DMS 273 (cell line): ENCODE data around the gene ZNF735.
"Not testable (repeated sequence)": the region's sequence is repeated elsewhere in the genome, so short reads cannot be mapped to it uniquely, and the experiment has no call there.

Source experiments
- DNase-seq: peaks from one replicate; lab custom pipeline; 2025; ENCODE audit not compliant: unreplicated experiment; lab: John Stamatoyannopoulos, UW

ZNF735 gene

DNA sequence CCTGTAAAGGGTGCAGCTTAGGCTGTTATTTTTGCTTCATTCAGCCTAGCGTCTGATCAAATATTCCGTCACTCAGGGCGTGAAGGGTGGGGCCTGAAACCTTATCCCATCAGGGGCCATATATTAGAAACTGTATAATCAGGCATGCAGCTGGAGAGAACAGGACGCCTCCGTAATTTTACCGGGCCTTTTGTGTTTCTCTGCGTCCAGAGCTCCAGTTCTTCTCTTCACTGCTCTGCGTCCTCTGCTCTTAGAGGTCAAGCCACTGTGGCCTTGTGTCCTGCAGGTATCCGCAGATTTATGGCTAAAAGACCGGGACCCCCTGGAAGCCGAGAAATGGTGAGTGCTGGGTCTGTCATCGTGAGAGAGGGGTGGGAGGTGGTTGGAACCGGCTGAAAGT lies at the start of gene ZNF735:
ZNF735 (plus strand) TSS at position 301 of the 400 bp plus-strand sequence; CDS start at position 301, 0 bp downstream.
- DNase-seq = no peak

DNA sequence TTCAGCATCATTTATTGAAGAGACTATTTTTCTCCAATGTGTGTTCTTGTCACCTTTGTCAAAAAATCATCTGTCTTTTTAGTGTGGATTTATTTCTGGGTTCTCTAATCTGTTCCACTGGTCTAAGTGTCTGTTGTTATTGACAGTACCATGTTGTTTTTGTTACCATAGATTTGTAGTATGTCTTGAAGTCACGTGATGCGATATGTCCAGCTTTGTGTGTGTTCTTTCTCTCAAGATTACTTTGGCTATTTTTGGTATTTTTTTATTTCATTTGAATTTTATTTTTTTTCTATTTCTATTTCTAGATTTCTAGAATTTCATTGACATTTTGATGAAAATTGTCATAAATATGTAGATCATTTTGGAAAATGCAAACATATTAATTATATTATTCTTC lies 36.0 kb upstream of the ZNF735 start:
- not testable (repeated sequence) for DNase-seq

DNA sequence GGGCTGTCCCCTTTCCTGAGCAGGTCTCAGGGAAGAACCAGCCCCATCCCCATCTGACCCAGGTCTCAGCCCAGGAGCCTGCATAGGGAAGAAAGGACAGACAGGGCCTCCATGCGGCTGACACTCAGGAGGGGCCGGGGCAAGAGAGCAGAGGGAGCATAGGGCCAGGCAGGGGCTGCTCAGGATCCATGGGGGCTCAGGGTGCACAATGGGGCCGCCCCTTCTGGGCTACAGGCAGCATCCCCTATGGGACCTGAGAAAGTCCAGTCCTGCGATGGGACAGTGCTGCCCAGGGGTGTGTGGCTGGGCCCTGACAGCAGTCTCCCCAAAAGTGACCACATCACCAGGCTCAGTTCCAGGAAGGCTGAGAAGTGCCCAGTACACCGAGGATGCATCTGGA lies 32.7 kb upstream of the ZNF735 start:
- no peak for DNase-seq

DNA sequence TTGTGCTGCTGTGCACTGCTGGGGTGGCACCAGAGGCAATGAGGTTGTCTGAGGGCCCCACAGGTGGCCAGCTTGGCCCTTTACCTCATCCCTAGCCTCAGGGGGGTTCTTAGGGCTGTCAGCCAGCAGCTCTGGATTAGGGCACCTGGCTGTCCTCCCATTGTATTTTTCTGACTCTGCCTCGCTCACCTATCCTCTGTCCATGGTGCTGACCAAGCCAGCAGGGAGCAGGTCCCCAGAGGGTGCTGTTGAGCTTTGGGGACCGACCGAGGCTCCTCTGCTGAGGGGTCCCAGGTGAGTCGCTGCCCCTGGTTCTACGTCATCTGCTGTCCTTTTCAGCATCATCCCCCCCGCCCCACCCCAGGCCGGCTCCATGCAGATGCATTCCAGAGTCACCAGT lies 32.1 kb upstream of the ZNF735 start:
- no peak for DNase-seq

DNA sequence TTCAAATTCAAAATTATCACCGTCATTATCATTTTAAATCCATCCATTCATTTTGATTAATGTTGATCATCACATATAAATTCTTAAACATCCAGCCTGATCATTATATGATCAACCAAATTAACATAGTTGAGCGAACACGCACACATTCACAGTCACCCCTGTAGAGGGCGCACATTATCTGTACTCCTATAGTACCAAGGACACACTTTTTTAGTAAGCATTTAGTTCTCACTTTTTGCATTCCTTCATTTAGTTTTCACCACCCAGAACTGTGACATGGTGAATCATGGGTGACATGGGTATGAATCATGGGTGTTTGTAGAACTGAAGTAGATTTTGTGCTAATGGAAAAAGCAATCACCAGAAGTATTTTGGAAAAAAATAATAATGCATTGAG lies 26.0 kb upstream of the ZNF735 start:
- peak; percentile 64 for DNase-seq

DNA sequence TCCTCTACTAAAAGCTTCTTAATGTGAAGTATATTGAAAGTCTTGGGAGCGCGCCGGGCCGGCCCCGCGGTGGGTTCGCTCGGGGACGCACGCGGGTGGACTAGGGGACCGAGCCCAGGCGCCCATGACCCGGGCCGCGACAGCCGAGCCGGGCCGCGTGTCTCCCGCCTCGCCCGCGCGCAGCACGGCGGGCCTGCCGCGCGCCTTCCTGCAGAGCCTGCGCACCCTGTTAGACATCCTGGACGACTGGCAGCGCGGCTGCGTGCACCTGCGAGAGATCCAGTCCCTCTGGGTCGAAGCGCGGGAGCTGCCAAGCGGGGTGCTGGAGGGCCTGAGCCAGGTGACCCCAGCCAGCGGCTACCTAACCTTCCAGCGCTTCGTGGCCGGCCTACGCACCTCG lies 25.4 kb upstream of the ZNF735 start:
- no peak for DNase-seq

DNA sequence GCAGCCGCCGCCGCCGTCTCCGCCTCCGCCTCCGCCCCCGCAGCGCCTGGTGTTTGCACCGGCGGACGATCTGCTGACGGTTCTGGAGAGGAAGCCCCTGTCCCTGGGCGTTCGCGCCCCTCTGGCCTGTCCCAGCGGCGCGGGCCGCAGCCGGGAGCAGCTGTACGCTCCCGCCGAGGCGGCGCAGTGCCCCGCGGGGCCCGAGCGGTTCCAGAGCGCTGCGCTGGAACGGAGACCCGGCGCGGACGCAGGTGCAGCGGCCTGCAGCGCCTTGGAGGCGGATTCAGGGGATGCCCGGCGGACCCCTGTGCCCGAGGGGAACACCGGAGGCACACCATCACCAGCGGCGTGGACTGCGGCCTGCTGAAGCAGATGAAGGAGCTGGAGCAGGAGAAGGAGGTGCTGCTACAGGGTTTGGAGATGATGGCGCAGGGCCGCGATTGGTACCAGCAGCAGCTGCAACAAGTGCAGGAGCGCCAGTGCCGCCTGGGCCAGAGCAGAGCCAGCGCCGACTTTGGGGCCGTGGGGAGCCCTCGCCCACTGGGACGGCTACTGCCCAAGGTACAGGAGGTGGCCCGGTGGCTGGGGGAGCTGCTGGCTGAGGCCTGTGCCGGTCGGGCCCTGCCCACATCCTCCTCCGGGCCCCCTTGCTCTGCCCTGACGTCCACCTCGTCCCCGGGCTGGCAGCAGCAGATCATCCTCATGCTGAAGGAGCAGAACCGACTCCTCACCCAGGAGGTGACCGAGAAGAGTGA lies 24.8 kb upstream of the ZNF735 start:
- DNase-seq = no peak

DNA sequence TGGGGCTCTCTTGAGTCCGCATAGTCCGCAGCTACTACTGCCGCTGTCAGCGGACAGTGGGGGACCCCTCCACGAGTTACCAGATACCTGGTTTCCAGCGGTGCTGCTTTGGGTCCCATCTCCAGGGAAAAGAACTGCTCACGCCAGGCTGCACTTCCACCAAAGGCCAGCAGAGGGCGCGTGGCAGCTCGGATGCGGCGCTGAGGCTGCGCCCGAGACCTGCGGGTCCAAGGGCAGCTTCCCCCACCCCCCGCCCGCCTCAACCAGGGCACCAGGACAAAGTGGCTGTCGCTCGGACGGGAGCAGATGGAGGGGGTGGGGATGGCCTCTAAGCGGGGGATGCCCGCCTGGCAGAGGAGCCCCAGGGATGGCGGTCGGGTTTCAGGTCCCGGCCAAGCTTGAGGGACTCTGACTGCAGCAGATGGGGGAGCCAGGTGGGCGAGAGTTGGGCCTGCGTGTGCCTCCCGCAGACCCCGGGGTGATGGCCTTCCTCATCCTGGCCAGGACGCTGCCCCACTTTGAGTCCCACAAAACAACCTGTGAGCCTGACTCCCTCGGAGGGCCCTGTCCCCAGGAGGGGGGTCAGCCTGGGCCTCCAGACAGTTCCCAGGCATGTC lies 23.8 kb upstream of the ZNF735 start:
- peak; percentile 75 for DNase-seq

DNA sequence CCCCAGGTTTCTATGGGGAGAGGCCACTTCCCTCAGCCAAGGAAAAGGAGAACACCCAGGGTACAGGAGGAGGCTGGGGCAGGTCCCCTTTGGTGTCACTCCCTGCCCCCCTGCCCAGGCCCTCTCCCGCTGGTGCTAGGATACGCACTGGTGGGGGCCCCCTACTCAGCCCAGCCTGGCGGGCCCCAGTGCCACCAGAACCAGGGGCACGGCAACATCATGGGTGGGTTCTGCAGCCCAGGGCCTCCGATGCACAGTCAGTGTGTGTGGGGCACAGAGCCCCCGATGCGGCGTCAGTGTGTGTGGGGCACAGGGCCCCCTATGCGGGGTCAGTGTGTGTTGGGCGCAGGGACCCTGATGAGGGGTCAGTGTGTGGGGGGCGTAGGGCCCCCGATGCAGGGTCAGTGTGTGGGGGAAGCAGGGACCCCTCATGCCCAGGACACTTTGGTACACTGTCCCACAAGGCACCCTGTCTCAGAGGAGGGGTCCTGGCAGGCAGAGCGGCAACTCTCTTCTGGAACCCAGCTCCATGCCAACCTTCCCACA lies 23.1 kb upstream of the ZNF735 start:
- no peak for DNase-seq

DNA sequence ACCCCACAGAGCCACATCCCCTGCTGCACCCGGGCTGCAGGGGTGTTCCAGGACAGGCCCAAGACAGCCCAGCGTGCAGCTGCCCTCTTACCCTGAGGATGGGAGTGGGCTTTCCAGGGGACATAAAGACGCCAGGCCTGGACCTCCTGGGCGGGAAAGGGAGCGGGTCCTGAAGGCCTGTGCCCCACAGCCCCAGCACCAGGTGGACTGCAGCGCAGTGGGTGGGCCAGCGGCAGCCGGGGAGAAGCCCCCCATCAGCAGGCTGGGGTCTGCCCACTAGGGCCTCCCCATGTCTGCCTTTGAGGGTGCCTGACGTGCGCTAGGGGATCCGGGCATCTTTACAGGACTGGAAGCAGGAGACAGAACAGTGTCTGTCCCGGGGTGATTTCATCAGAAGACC lies 22.6 kb upstream of the ZNF735 start:
- DNase-seq = no peak

DNA sequence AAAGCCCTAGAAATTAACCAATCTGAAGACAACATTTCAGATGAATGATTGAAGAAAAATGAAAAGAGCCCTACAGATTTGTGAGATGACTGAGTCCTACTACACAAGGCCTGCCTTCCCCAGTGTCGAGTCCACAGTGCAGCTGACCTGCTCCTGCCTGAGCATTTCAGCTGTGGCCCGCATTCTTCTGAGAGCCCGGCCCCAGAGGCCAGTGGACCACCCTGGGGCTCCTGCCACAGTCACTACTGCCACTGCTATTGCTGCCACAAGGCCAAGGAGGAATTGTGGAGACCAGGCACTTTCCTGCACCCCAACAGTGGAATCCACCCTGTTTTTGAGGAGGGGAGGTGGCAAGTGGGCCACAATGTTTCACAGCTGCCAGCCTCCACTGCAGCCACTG lies 19.6 kb upstream of the ZNF735 start:
- no peak for DNase-seq

DNA sequence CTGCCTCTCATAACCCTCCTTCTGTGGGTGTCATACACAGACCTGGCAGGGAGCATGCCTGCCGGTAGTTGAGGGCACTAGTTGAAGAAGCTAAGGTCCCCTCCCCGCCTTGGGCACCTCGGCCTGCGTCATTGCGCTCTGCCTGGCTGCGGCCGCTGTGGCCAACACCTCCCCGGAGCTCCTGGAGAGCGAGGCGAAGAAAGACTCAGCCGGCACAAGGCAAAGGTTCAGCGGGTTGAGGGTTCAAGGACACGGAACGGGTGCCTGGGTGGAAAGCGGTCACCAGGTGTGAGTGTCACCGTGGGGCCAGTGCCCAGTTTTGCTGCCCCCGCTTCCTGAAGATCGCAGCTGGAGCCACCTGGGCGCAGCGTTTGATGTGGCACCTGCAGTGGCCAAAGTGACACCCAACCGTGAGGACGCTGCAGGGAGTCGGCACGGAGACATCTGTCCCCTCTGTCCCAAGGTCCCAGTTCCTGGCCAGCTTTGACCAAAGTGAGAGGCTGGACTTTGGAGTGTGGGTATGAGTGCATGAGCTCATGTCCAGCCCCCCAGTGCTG lies 14.8 kb upstream of the ZNF735 start:
- no peak for DNase-seq

DNA sequence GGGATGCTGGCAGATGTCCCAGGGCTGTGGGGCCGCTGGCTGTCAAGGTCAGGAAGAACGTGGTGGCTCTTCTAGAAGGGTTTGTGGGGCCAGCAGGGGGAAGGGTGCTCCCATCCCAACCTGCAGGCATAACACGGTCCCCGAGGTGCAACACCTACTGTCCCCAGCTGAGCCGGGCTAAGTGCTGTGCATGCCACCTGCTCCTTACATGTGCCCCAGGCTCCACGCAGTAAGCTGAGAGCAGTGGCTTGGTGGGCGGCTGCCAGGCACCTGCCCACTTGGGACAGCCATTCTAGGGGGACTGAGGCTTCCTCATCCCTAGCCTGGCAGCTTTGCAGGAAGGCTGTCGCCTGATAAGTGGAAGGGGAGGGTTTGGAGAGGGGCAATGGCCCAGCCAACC lies 14.2 kb upstream of the ZNF735 start:
- DNase-seq = no peak

DNA sequence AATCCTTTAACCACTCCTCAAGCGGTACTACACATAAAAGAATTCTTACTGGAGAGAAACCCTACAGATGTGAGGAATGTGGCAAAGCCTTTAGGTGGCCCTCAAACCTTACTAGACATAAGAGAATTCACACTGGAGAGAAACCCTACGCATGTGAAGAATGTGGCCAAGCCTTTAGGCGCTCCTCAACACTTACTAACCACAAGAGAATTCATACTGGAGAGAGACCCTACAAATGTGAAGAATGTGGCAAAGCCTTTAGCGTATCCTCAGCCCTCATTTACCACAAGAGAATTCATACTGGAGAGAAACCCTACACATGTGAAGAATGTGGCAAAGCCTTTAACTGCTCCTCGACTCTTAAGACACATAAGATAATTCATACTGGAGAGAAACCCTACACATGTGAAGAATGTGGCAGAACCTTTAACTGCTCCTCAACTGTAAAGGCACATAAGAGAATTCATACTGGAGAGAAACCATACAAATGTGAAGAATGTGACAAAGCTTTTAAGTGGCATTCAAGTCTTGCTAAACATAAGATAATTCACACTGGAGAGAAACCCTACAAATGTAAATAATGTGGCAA lies 12.8 kb downstream of the ZNF735 start:
- DNase-seq = not testable (repeated sequence)

DNA sequence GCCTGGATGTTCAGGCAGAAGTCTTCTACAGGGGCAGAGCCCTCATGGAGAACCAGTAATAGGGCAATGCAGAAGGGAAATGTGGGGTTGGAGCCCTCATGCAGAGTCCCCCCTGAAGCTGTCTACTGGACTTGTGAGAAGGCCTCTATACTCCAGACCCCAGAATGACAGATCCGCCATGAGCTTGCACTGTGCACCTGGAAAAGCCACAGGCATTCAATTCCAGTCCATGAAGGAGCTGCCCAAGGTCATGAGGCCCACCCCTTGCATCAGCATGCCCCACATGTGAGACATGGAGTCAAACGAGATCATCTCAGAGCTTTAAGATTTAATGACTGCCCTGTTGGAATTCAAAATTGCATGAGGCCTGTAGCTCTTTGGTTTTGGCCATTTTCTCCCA lies 16.4 kb downstream of the ZNF735 start:
- no peak for DNase-seq

DNA sequence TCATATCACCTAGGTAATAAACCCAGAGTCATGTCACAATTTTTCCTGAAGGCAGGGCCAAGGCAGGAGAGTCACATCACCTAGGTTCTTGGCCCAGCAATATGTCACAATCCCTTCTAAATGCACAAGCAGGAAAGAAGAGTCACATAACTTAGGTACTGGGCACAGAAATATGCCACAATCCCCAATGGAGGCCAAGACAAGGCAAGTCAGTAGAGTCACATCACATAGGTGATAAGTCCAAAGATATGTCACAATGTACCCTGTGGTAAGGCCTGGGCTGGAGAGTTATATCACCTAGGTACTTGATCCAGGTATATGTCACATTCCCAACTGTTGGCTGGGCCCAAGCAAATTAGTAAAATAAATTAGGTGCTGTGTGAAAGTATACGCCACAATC lies 21.2 kb downstream of the ZNF735 start, which contains the start of gene ZNF679:
ZNF679 (plus strand) TSS at position 301 of the 400 bp plus-strand sequence. CDS start 20,644 bp downstream, outside the sequence.
- not testable (repeated sequence) for DNase-seq

DNA sequence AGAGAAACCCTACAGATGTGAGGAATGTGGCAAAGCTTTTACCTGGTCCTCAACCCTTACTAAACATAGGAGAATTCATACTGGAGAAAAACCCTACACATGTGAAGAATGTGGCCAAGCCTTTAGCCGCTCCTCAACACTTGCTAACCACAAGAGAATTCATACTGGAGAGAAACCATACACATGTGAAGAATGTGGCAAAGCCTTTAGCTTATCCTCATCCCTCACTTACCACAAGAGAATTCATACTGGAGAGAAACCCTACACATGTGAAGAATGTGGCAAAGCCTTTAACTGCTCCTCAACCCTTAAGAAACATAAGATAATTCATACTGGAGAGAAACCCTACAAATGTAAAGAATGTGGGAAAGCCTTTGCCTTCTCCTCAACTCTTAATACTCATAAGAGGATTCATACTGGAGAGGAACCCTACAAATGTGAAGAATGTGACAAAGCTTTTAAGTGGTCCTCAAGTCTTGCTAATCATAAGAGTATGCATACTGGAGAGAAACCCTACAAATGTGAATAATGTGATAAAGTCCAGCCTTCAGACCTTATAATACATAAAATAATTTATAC lies 59.4 kb downstream of the ZNF735 start:
- no peak for DNase-seq
